Measurements from ENCODE around the gene HOXA3. TPM values are rescaled to one million over a fixed set of nuclear protein-coding genes. Genes with fewer than 3 reads are reported as not detected.

Gene HOXA3
- total RNA-seq, 2 experiments from 2014 or later = not detected

- CTCF ChIA-PET = interaction anchor here (1.3 to 3.7 kb wide), 3 partner anchors 8 to 39 kb away, joined by 3 to 12 read pairs (median 10); partner anchors contain the start of genes HOXA13 and HOXA3
- POLR2A ChIA-PET = interaction anchor here (0.6 kb wide), 1 partner anchor 943 kb away, joined by 3 read pairs; no protein-coding TSS in a partner anchor
These were observed 38.9 kb upstream of the HOXA3 start for GRCh38 chr7:27191161-27191731.

DNA sequence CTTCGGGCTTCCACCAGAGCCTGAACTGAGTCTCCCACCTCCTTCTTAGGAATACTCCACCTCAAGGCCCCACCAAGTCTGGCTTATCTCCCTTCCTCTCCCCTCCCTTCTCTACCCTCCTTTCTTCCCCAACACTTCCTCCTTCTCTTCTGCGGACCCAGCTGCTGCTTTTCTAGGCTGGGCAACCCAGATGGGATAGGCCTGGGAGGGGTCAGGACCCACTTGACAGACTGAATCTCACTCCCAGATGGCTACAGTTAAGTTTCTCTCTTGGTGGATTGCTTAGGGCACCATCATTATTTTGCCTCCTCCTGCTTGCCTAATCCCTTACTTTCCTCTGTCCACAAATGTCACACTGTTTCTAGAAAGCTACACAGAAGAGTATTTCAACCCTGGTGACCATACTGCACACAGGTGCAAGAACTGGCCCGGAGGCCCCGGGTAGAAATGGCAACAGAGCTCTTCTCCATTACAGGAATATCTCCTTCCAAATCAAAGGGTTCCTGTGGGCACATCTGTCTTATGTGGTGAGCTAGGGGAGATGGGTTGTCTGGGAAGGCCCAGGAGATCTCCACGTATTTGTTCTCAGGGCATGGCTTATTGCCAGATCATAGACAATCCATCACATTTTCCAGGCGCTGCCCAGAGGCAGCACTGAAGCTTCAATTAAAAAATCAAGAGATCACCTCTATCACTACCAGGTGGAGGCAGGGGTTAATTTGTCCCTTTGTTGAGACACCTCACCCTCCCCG, 37.8 kb upstream of the HOXA3 start:
- CTCF ChIA-PET = interaction anchor here (1.8 to 3.7 kb wide), 2 partner anchors 9 to 11 kb away, joined by 10 to 12 read pairs; partner anchors contain the start of gene HOXA13

GRCh38 chr7:27189295-27189996, 37.1 kb upstream of the HOXA3 start:
- ChIA-PET CTCF (interaction anchor here (1.8 to 3.7 kb wide), 2 partner anchors 10 kb away, joined by 10 to 12 read pairs; partner anchors contain the start of gene HOXA13), POLR2A (no interaction called here)

More for the DNA sequence above, 37.8 kb upstream of the HOXA3 start:
- POLR2A ChIA-PET = no interaction called here

- POLR2A ChIA-PET = no interaction called here
- CTCF ChIA-PET = interaction anchor here (1.3 to 3.7 kb wide), 2 partner anchors 9 to 11 kb away, joined by 4 to 12 read pairs; partner anchors contain the start of gene HOXA13
These were observed 36.3 kb upstream of the HOXA3 start for GRCh38 chr7:27188386-27189294.

DNA sequence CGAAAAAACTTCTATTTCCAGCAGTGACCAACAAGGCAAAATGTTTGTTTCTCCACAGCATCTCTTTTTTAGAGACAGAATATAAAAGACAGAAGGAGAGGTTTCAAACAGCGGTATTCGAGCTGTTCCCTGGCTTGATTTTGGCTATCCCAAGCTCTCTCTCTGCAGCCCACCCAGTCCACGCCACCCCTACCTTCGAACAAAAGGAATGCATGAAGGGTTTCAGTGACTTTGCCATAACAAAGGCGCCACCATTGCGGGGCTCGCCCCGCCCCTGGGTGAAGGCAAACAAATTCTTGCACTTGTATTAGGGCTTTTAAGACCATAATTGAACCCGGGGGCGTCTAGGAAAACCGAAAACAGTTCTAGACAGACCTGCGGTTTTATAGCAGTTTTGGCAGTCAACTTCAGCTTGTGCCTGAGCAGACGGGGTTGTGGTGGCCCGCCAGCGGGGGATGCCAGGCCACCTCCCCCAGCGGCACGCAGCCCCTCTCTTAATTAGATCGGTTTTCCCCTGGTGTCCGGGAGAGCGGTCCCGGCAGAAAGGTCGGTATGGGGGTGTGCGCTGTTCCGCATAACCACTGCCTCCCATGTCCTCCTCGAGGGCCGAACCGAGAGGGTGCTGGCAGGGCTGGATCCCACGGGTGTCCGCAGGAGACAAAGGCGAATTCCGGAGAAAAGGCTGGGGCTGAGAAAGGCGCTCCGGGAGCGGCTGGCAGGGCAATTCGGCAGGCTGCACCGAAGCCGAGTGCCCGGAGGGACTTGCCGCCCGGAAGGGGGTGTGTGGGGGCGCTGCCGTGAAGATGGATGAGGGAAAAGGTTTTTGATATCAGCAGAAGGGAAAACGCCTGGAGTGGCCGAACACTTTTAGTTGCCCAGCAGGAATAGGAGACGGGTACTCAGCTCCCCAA, 35.3 kb upstream of the HOXA3 start:
- POLR2A ChIA-PET = no interaction called here
- CTCF ChIA-PET = interaction anchor here (1.3 to 3.7 kb wide), 4 partner anchors 8 to 27 kb away, joined by 4 to 12 read pairs (median 5); partner anchors contain the start of gene HOXA13

DNA sequence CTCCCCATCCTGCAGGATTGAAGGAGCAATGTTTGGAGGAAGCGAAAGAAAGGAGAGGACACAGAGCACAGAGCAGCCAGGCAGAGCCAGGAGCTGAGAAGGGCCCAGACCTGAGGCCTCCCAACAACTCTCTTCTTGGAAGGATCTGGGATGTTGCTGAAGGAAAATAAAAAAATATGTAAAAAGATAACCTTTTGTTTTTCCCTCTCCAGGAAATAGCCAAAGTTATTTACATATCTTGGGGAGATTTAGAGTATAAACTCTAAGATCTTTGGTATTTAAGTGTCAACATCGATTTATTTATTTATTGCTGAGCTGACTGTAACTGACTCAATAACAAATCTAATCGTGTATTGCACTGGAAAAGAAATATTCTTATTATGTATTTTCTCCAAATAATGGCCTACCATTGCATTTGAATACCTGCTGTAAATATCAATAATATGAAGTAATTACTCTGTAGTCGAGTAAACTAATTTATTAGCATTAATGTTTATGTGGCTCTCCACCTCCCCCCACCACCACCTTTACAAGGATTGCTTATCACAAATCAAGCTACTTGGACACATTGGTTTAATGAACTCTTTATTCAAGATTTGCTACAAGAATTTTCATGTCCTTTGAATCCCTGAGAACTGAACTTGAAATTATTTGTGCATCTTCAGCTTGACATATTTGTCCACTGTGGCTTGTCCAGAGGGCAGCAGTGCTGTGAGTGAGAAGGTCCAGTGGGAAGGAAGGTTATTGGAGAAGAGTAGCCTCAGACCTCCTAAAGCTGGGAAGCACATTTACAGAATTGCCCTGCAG, 34.5 kb upstream of the HOXA3 start:
- POLR2A ChIA-PET = no interaction called here
- CTCF ChIA-PET = interaction anchor here (1.0 to 2.2 kb wide), 4 partner anchors 9 to 26 kb away, joined by 3 to 6 read pairs (median 5); no protein-coding TSS in a partner anchor

DNA sequence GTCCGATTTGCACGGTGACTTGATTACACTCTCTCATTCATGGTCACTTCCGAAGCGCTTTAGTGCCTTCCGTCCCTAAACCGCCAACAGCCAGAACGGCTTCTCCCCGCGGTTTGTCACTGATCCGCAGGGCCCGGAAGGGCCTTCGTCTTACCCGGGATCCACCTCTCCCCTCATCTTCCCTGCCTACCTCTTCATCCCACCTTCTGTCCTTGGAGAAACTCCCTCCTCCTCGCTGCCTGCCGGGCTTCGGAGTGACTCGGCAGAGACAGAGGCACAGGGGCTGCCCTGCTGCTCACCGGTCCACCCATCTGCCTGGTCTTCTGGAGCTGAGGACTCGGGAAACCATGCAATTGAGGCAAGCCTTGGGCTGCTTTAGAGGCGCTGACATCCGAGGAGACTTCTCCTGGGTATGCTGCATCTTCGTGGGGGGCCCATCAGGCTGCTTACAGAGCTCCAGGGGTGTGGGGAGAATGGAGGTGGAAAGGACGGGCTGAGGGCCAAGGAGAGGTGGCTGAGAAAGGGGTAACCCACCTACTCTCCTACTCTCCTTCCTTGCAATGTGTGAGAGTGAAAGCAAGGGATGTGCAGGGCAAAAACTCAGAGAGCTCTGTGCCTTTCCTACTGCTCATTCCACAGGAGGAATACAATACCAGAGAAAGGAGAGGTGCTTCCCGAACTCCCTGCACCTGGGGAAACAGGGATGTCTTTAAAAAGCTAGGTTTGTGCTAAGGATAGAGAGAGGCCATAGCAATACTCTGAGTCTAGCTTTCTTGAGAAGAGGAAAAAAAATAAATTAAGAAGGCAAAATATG, 33.7 kb upstream of the HOXA3 start:
- POLR2A ChIA-PET = no interaction called here
- CTCF ChIA-PET = interaction anchor here (1.0 to 2.2 kb wide), 5 partner anchors 10 to 25 kb away, joined by 3 to 6 read pairs (median 4); no protein-coding TSS in a partner anchor

GRCh38 chr7:27185013-27185853, 32.9 kb upstream of the HOXA3 start, which contains the start of gene HOXA11:
TSS of gene HOXA11 (minus strand) at chr7:27185232. CDS start at chr7:27185144, 88 bp downstream.
- ChIA-PET CTCF (interaction anchor here (1.0 to 1.8 kb wide), 4 partner anchors 9 to 35 kb away, joined by 3 to 4 read pairs (median 4); no protein-coding TSS in a partner anchor), POLR2A (interaction anchor here (0.7 kb wide), 1 partner anchor 1020 kb away, joined by 13 read pairs; no protein-coding TSS in a partner anchor)

DNA sequence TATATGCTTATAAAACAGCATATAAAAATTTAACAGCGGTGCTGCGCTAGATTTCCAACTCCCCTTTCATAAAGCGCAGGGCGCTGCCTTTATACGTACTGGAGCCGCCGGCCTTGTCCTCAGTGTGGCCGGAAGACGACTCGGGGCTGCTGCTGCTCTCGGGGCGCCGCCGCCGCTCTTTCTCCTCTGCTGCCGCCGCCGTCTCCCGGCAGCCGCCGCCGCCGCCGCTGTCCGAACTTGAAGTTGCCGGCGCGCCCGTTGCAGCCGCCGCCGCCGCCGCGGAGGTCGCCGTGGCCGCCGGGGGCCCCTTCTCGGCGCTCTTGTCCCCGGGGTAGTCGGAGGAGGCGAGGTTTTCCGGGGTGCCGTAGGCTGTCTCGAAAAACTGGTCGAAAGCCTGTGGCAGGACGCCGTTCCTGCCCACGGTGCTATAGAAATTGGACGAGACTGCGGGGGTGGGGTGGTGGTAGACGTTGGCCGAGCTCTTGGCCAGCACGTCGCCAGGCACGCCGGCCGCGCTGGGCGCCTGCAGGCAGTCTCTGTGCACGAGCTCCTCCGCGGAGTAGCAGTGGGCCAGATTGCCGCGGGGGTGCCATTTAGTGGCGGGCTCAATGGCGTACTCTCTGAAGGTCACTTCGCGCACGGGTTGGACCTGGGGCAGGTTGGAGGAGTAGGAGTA, 32.1 kb upstream of the HOXA3 start:
- POLR2A ChIA-PET = interaction anchor here (0.7 kb wide), 1 partner anchor 1021 kb away, joined by 13 read pairs; no protein-coding TSS in a partner anchor

GRCh38 chr7:27183682-27184336, 31.4 kb upstream of the HOXA3 start:
- POLR2A ChIA-PET = no interaction called here
- CTCF ChIA-PET = interaction anchor here (0.7 to 1.8 kb wide), 3 partner anchors 12 to 34 kb away, joined by 3 to 4 read pairs (median 4); no protein-coding TSS in a partner anchor

More for the DNA sequence above, 32.1 kb upstream of the HOXA3 start:
- CTCF ChIA-PET = interaction anchor here (0.6 to 1.8 kb wide), 3 partner anchors 12 to 35 kb away, joined by 3 to 4 read pairs (median 4); no protein-coding TSS in a partner anchor

DNA sequence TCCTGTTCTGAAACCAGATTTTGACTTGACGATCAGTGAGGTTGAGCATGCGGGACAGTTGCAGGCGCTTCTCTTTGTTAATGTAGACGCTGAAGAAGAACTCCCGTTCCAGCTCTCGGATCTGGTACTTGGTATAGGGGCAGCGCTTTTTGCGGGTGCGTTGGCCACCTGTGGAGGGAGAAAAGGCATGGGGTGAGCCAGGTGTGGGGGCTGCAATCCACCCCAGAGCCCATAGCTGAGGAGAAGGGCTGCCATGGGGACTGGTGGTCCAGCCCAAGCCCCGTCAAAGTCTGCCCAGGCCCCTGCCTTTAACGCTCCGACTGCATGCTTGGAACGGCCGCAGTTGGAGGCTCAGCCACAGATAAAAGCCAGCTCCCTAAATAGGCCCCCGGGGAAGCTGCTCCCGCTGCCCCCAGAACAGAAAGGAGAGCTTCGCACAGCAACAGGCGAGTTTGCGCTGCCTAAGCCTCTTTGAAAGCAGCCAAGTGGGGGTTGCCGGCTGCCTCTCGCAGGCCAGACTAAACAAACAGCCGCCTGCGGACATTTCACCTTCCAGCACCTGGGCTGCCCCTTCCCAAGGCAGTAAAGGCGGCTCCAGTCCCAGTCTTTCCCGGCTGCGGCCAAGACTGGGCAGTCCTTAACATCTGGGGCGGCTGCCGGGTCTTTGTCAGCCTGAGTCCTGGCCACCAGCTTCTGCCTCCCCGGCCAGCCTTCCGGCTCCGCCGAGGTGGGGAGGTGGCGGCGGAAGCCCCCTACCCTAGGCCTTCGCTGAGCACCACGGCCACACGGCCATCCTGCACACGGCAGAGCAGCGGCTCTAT, 30.7 kb upstream of the HOXA3 start:
- ChIA-PET POLR2A (no interaction called here), CTCF (interaction anchor here (0.6 to 0.9 kb wide), 3 partner anchors 13 to 22 kb away, joined by 3 read pairs; no protein-coding TSS in a partner anchor)

DNA sequence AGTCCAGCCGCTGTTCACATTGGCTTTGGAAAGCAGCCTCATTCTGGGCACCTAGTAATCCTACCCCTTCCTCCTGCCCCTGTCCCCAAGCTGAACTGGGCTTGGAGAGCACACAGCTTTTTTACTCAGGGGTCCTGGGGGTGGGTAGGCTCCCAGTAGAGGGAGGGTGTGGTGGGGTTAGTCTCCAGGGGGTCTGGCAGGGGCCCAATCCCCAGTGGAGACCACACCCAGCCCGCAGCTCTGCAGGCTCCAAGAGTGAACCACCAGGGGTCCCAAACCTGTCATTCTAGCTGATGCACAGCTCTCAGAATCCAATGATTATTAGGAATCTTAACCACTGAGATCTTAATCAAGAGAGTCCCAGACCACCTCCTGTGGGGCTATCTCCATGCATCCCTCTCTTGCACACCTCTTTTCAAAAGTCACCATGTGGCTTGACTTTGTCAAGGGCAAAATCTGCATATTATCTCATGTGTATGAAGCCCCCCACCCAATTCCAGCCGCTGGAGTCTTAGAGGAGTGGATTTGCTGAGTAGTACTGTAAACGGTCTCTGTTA, 30.0 kb upstream of the HOXA3 start:
- ChIA-PET POLR2A (no interaction called here), CTCF (interaction anchor here (0.9 kb wide), 1 partner anchor 16 kb away, joined by 3 read pairs; no protein-coding TSS in a partner anchor)
